ENCODE data around the gene CDH12. TPM values are rescaled to one million over a fixed set of nuclear protein-coding genes. Genes with fewer than 3 reads are reported as not detected.

The CDH12 gene
- total RNA-seq, 6 experiments from 2014 or later, result not detected

- H3K4me1 Mint-ChIP-seq (ENCODE audit: low read depth), result no peaks in the 10 kb centered on the region
- DNase-seq, result no peak
- no peaks in the 10 kb centered on the region for H3K36me3 Mint-ChIP-seq (ENCODE audit: low read depth)
- no peaks in the 10 kb centered on the region for H3K27me3 Mint-ChIP-seq (ENCODE audit: insufficient read depth)
- no peak overlapping the region for H3K4me3 Mint-ChIP-seq
- peaks cover 24% of the 10 kb centered on the region for H3K9me3 Mint-ChIP-seq
- no peak for TF ChIP-seq CTCF (IDR thresholded peaks at IDR 0.05)
- no peak overlapping the region for H3K27ac Mint-ChIP-seq
These were observed 602.6 kb downstream of the CDH12 start for GRCh38 chr5:22250528-22250927.

GRCh38 chr5:22249209-22249729 is 603.9 kb downstream of the CDH12 start:
- Mint-ChIP-seq H3K27me3 (ENCODE audit: insufficient read depth) (no peaks in the 10 kb centered on the region), H3K4me3 (no peak overlapping the region), H3K4me1 (ENCODE audit: low read depth) (no peaks in the 10 kb centered on the region), H3K36me3 (ENCODE audit: low read depth) (no peaks in the 10 kb centered on the region), H3K27ac (no peak overlapping the region), H3K9me3 (peaks cover 34% of the 10 kb centered on the region)
- DNase-seq, result no peak
- no peak for TF ChIP-seq CTCF (IDR thresholded peaks at IDR 0.05)

GRCh38 chr5:22245770-22246169 is 607.4 kb downstream of the CDH12 start:
- DNase-seq, result no peak
- Mint-ChIP-seq H3K27me3 (ENCODE audit: insufficient read depth) (no peaks in the 10 kb centered on the region), H3K4me3 (no peak overlapping the region), H3K36me3 (ENCODE audit: low read depth) (no peaks in the 10 kb centered on the region), H3K9me3 (peaks cover 36% of the 10 kb centered on the region), H3K27ac (no peak overlapping the region), H3K4me1 (ENCODE audit: low read depth) (no peaks in the 10 kb centered on the region)
- TF ChIP-seq CTCF (IDR thresholded peaks at IDR 0.05), result no peak

GRCh38 chr5:22242532-22242931 is 610.6 kb downstream of the CDH12 start:
- peaks cover 27% of the 10 kb centered on the region for H3K9me3 Mint-ChIP-seq
- no peak overlapping the region for H3K4me3 Mint-ChIP-seq
- H3K4me1 Mint-ChIP-seq (ENCODE audit: low read depth), result no peaks in the 10 kb centered on the region
- no peaks in the 10 kb centered on the region; the same call in 1 of the 2 replicates for H3K27me3 Mint-ChIP-seq (ENCODE audit: insufficient read depth)
- no peaks in the 10 kb centered on the region for H3K36me3 Mint-ChIP-seq (ENCODE audit: low read depth)
- TF ChIP-seq CTCF (IDR thresholded peaks at IDR 0.05), result no peak
- no peak for DNase-seq
- H3K27ac Mint-ChIP-seq, result no peak overlapping the region

GRCh38 chr5:22238047-22238446 is 615.1 kb downstream of the CDH12 start:
- no peak overlapping the region for H3K4me3 Mint-ChIP-seq
- no peaks in the 10 kb centered on the region; the same call in 1 of the 2 replicates for H3K27me3 Mint-ChIP-seq (ENCODE audit: insufficient read depth)
- H3K27ac Mint-ChIP-seq, result no peak overlapping the region
- DNase-seq, result no peak
- TF ChIP-seq CTCF (IDR thresholded peaks at IDR 0.05), result no peak
- no peaks in the 10 kb centered on the region for H3K36me3 Mint-ChIP-seq (ENCODE audit: low read depth)
- peaks cover 17% of the 10 kb centered on the region for H3K9me3 Mint-ChIP-seq
- H3K4me1 Mint-ChIP-seq (ENCODE audit: low read depth), result no peaks in the 10 kb centered on the region

GRCh38 chr5:22226423-22226822 is 626.7 kb downstream of the CDH12 start:
- no peaks in the 10 kb centered on the region for H3K4me1 Mint-ChIP-seq (ENCODE audit: low read depth)
- peaks cover 14% of the 10 kb centered on the region for H3K9me3 Mint-ChIP-seq
- no peak overlapping the region for H3K27ac Mint-ChIP-seq
- TF ChIP-seq CTCF (IDR thresholded peaks at IDR 0.05), result no peak
- no peaks in the 10 kb centered on the region for H3K36me3 Mint-ChIP-seq (ENCODE audit: low read depth)
- H3K27me3 Mint-ChIP-seq (ENCODE audit: insufficient read depth), result no peaks in the 10 kb centered on the region
- H3K4me3 Mint-ChIP-seq, result no peak overlapping the region
- no peak for DNase-seq

Data from HFFc6 (cell line).